ENCODE results near the gene KCNA2. TPM values are rescaled to one million over a fixed set of nuclear protein-coding genes. Genes with fewer than 3 reads are reported as not detected.

The KCNA2 gene
- total and polyA plus RNA-seq, 4 donors = 0.02 to 0.68 (median 0.15) TPM

DNA sequence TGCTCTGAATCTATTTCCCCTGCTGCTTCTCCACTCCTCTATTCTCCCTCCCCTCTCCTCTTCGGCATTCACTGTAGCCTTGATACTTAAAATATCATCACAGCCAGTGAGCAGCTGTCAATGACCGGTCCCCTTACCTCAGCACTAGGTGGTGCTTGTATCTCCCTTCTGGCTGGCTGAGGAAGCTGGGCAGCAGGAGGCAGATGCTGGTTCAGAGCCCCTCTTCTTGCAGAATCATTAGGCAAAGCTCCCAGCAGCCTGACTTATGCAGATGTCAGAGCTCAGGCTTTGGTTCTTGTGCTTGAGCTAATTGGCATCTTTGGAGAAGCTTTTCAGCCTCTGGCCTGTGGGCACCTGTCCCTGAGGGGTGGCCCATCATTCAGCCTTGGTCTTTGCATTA is 31.9 kb upstream of the KCNA2 start:
- peaks cover 0 to 13% (median 3%) of the 10 kb centered on the region in 3 donors for H3K27me3 ChIP-seq (ENCODE audit: control insufficient read depth in 3 of 3, insufficient read depth in 3 of 3, low read length in 2 of 3)
- ATAC-seq (ENCODE audit: insufficient read depth, low FRiP score) (no peak), DNase-seq (peak in 1 of 3 donors; percentile 10)
- H3K9me3 ChIP-seq (ENCODE audit: control insufficient read depth in 4 of 4, insufficient read depth in 3 of 4, low read length in 3 of 4) = no peaks in the 10 kb centered on the region
- H3K4me3 ChIP-seq = no peak overlapping the region
- H3K36me3 ChIP-seq (ENCODE audit: control insufficient read depth in 4 of 4, insufficient read depth in 4 of 4, low read length in 4 of 4) = no peaks in the 10 kb centered on the region
- no peak overlapping the region for H3K27ac ChIP-seq (ENCODE audit: low read depth in 1 of 2, low read length in 1 of 2)
- H3K9ac ChIP-seq (ENCODE audit: insufficient read depth in 1 of 2, low read length in 2 of 2) = no peak overlapping the region
- H3K4me1 ChIP-seq (ENCODE audit: control insufficient read depth in 5 of 5, insufficient read depth in 5 of 5, low read length in 5 of 5) = peaks cover 0 to 29% (median 7%) of the 10 kb centered on the region in 5 donors
- WGBS, 2 donors = 76% methylated on average over 2 of the region's 2 CpGs
- TF ChIP-seq, protein P1, sequence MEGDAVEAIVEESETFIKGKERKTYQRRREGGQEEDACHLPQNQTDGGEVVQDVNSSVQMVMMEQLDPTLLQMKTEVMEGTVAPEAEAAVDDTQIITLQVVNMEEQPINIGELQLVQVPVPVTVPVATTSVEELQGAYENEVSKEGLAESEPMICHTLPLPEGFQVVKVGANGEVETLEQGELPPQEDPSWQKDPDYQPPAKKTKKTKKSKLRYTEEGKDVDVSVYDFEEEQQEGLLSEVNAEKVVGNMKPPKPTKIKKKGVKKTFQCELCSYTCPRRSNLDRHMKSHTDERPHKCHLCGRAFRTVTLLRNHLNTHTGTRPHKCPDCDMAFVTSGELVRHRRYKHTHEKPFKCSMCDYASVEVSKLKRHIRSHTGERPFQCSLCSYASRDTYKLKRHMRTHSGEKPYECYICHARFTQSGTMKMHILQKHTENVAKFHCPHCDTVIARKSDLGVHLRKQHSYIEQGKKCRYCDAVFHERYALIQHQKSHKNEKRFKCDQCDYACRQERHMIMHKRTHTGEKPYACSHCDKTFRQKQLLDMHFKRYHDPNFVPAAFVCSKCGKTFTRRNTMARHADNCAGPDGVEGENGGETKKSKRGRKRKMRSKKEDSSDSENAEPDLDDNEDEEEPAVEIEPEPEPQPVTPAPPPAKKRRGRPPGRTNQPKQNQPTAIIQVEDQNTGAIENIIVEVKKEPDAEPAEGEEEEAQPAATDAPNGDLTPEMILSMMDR (IDR thresholded peaks at IDR 0.05; ENCODE audit: control extremely low read depth, extremely low read depth) = no peak

- ATAC-seq (ENCODE audit: insufficient read depth, low FRiP score) (no peak), DNase-seq (peak in 1 of 3 donors; percentile 21)
- no peak overlapping the region for H3K4me3 ChIP-seq
- peaks cover 0 to 13% (median 3%) of the 10 kb centered on the region in 3 donors for H3K27me3 ChIP-seq (ENCODE audit: control insufficient read depth in 3 of 3, insufficient read depth in 3 of 3, low read length in 2 of 3)
- H3K9ac ChIP-seq (ENCODE audit: insufficient read depth in 1 of 2, low read length in 2 of 2) = no peak overlapping the region
- 78 to 90% methylated on average over 3 of the region's 3 CpGs for WGBS, 2 donors
- no peaks in the 10 kb centered on the region for H3K36me3 ChIP-seq (ENCODE audit: control insufficient read depth in 4 of 4, insufficient read depth in 4 of 4, low read length in 4 of 4)
- H3K27ac ChIP-seq (ENCODE audit: low read depth in 1 of 2, low read length in 1 of 2) = no peak overlapping the region
- H3K9me3 ChIP-seq (ENCODE audit: control insufficient read depth in 4 of 4, insufficient read depth in 3 of 4, low read length in 3 of 4) = no peaks in the 10 kb centered on the region
- TF ChIP-seq, protein P1 (IDR thresholded peaks at IDR 0.05; ENCODE audit: control extremely low read depth, extremely low read depth) = no peak
- H3K4me1 ChIP-seq (ENCODE audit: control insufficient read depth in 5 of 5, insufficient read depth in 5 of 5, low read length in 5 of 5) = peaks cover 0 to 29% (median 7%) of the 10 kb centered on the region in 5 donors
Observed at GRCh38 chr1:110637475-110637874, 31.3 kb upstream of the KCNA2 start.

GRCh38 chr1:110636149-110636935 is 30.2 kb upstream of the KCNA2 start:
- no peak overlapping the region for H3K27ac ChIP-seq (ENCODE audit: low read depth in 1 of 2, low read length in 1 of 2)
- ATAC-seq (ENCODE audit: insufficient read depth, low FRiP score) (no peak), DNase-seq (no peak)
- no peak overlapping the region for H3K4me3 ChIP-seq
- 78 to 81% methylated on average over 4 of the region's 4 CpGs for WGBS, 2 donors
- H3K9ac ChIP-seq (ENCODE audit: insufficient read depth in 1 of 2, low read length in 2 of 2) = no peak overlapping the region
- peaks cover 0 to 29% (median 7%) of the 10 kb centered on the region in 5 donors for H3K4me1 ChIP-seq (ENCODE audit: control insufficient read depth in 5 of 5, insufficient read depth in 5 of 5, low read length in 5 of 5)
- TF ChIP-seq, protein P1 (IDR thresholded peaks at IDR 0.05; ENCODE audit: control extremely low read depth, extremely low read depth) = no peak
- H3K9me3 ChIP-seq (ENCODE audit: control insufficient read depth in 4 of 4, insufficient read depth in 3 of 4, low read length in 3 of 4) = no peaks in the 10 kb centered on the region
- H3K36me3 ChIP-seq (ENCODE audit: control insufficient read depth in 4 of 4, insufficient read depth in 4 of 4, low read length in 4 of 4) = no peaks in the 10 kb centered on the region
- peaks cover 0 to 18% (median 3%) of the 10 kb centered on the region in 3 donors for H3K27me3 ChIP-seq (ENCODE audit: control insufficient read depth in 3 of 3, insufficient read depth in 3 of 3, low read length in 2 of 3)
